DND-41 (cell line): ENCODE results near the gene ZHX3.

ENCODE experiments used
- ATAC-seq: fragments of 200-7000 bp; cut with Tn5 transposase; 3 replicates; pipeline ENCODE4 v1.9.1; 2021; ENCODE audit warnings: low read depth; ENCODE audit not compliant: insufficient read depth
- DNase-seq: peaks from one replicate; pipeline ENCODE4 v3.0.0-alpha.2; 2020
- H2AFZ ChIP-seq: 2 replicates; pipeline ENCODE4 v1.6.0; 2012; ENCODE audit warnings: low read depth, low read length
- H3K27ac ChIP-seq: 2 replicates; pipeline ENCODE4 v1.5.1; 2012; ENCODE audit warnings: low read length, inconsistent platforms
- H3K27me3 ChIP-seq: fragments of 200-600 bp; sonication (generic); 2 replicates; pipeline ENCODE4 v1.6.0; 2012; ENCODE audit warnings: low read length, mild to moderate bottlenecking, inconsistent platforms; ENCODE audit not compliant: insufficient read depth, poor library complexity
- H3K36me3 ChIP-seq: 2 replicates; pipeline ENCODE4 v1.5.1; 2012; ENCODE audit warnings: low read length, inconsistent platforms; ENCODE audit not compliant: insufficient read depth
- H3K4me1 ChIP-seq: 2 replicates; pipeline ENCODE4 v1.5.1; 2012; ENCODE audit warnings: mild to moderate bottlenecking, low read length; ENCODE audit not compliant: insufficient read depth
- H3K4me2 ChIP-seq: 2 replicates; pipeline ENCODE4 v1.6.0; 2012; ENCODE audit warnings: mild to moderate bottlenecking, moderate library complexity, low read length, inconsistent platforms; ENCODE audit not compliant: insufficient read depth
- H3K4me3 ChIP-seq, 2 experiments: fragments of 200-600 bp in 1 of 2; shearing (Covaris generic) in 1 of 2; 2 replicates each; pipeline ENCODE4 v1.5.1; 2012 to 2016; ENCODE audit warnings: inconsistent platforms in 2 of 2, low read length in 2 of 2, mild to moderate bottlenecking in 2 of 2, low read depth in 1 of 2, moderate library complexity in 1 of 2
- H3K79me2 ChIP-seq: 2 replicates; pipeline ENCODE4 v1.6.0; 2012; ENCODE audit warnings: low read length, inconsistent platforms; ENCODE audit not compliant: insufficient read depth
- H3K9ac ChIP-seq: 2 replicates; pipeline ENCODE4 v1.6.0; 2012; ENCODE audit warnings: low read depth, mild to moderate bottlenecking, inconsistent platforms, low read length, moderate library complexity
- H3K9me3 ChIP-seq: 2 replicates; pipeline ENCODE4 v1.5.1; 2012; ENCODE audit warnings: low read length, moderate library complexity, mild to moderate bottlenecking, inconsistent platforms; ENCODE audit not compliant: insufficient read depth, severe bottlenecking
- H4K20me1 ChIP-seq: 2 replicates; pipeline ENCODE4 v1.6.0; 2012; ENCODE audit warnings: low read length; ENCODE audit not compliant: insufficient read depth
- EZH2 ChIP-seq: IDR thresholded peaks from 3 replicates; pipeline ENCODE4 v1.6.1; 2012; ENCODE audit warnings: borderline replicate concordance, low read depth, mild to moderate bottlenecking, moderate library complexity, low read length, inconsistent platforms; ENCODE audit not compliant: severe bottlenecking
- TF ChIP-seq, protein P1 (sequence below): IDR thresholded peaks from 2 replicates; pipeline ENCODE4 v1.5.1; 2012; ENCODE audit warnings: borderline replicate concordance, low read length, moderate library complexity, mild to moderate bottlenecking; ENCODE audit not compliant: poor library complexity, severe bottlenecking; ENCODE audit errors: extremely low read depth

Gene ZHX3

GRCh38 chr20:41176711-41177552, 140.6 kb downstream of the ZHX3 start:
- H3K9ac ChIP-seq = no peak overlapping the region
- no peaks in the 10 kb centered on the region for H3K9me3 ChIP-seq
- peaks cover 26% of the 10 kb centered on the region for H4K20me1 ChIP-seq
- no peaks in the 10 kb centered on the region for H3K79me2 ChIP-seq
- H3K4me1 ChIP-seq = no peaks in the 10 kb centered on the region
- no peak overlapping the region for H2AFZ ChIP-seq
- no peak for DNase-seq
- ATAC-seq = no peak
- H3K27me3 ChIP-seq = no peaks in the 10 kb centered on the region
- peaks cover 62% of the 10 kb centered on the region for H3K36me3 ChIP-seq
- H3K4me3 ChIP-seq = no peak overlapping the region
- H3K4me2 ChIP-seq = no peak overlapping the region
- TF ChIP-seq, protein P1, sequence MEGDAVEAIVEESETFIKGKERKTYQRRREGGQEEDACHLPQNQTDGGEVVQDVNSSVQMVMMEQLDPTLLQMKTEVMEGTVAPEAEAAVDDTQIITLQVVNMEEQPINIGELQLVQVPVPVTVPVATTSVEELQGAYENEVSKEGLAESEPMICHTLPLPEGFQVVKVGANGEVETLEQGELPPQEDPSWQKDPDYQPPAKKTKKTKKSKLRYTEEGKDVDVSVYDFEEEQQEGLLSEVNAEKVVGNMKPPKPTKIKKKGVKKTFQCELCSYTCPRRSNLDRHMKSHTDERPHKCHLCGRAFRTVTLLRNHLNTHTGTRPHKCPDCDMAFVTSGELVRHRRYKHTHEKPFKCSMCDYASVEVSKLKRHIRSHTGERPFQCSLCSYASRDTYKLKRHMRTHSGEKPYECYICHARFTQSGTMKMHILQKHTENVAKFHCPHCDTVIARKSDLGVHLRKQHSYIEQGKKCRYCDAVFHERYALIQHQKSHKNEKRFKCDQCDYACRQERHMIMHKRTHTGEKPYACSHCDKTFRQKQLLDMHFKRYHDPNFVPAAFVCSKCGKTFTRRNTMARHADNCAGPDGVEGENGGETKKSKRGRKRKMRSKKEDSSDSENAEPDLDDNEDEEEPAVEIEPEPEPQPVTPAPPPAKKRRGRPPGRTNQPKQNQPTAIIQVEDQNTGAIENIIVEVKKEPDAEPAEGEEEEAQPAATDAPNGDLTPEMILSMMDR = no peak
- TF ChIP-seq EZH2 = no peak
- H3K27ac ChIP-seq = no peak overlapping the region

DNA sequence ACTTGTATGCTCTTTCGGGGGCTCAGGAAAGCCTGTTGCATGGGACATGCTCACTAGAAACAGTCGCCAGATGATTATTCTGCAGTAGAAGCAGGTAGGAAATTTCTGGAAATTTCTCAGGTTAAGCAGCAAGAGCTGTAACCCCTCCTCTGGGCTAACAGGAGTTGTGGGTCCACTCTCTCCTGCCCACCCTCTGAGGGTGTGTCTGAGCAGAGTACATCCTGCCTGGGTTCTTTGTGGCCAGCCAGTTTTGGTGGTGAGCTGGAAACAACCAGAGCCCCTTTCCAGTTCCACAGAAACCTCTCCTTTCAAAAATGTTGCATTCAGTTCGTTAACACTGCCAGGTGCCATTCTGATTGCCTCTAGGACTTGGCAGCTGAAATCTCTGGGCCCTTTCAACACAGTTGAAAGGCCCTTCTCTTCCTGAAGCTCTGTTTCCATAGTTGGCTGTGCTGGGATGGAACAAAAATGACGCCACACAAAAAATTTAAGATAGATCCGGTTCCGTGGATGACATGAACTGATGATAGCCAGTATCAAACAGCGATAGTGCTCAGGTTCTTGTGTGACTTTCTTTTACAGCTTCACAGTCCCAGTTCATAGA, 141.7 kb downstream of the ZHX3 start:
- Histone ChIP-seq H3K79me2 (no peaks in the 10 kb centered on the region), H3K9ac (no peak overlapping the region), H3K9me3 (no peaks in the 10 kb centered on the region), H3K4me1 (no peaks in the 10 kb centered on the region), H3K4me3 (no peak overlapping the region), H4K20me1 (peaks cover 32% of the 10 kb centered on the region), H3K27me3 (no peaks in the 10 kb centered on the region), H3K36me3 (peaks cover 72% of the 10 kb centered on the region), H3K4me2 (no peak overlapping the region), H2AFZ (no peak overlapping the region), H3K27ac (no peak overlapping the region)
- no peak for DNase-seq
- ATAC-seq = no peak
- TF ChIP-seq EZH2 = no peak

- H3K27me3 ChIP-seq = no peaks in the 10 kb centered on the region
- TF ChIP-seq, protein P1 = no peak
- TF ChIP-seq EZH2 = no peak
- DNase-seq = peak; percentile 2
- ATAC-seq = no peak
- H3K79me2 ChIP-seq = no peaks in the 10 kb centered on the region
- H3K27ac ChIP-seq = no peak overlapping the region
- no peak overlapping the region for H3K4me3 ChIP-seq
- no peak overlapping the region for H3K9ac ChIP-seq
- H3K36me3 ChIP-seq = peaks cover 78% of the 10 kb centered on the region
- no peaks in the 10 kb centered on the region for H3K9me3 ChIP-seq
- no peaks in the 10 kb centered on the region for H3K4me1 ChIP-seq
- H4K20me1 ChIP-seq = peaks cover 38% of the 10 kb centered on the region
- no peak overlapping the region for H3K4me2 ChIP-seq
- no peak overlapping the region for H2AFZ ChIP-seq
These were observed 142.3 kb downstream of the ZHX3 start for GRCh38 chr20:41175201-41175651.

- Histone ChIP-seq H3K27me3 (no peaks in the 10 kb centered on the region), H3K4me2 (no peak overlapping the region), H3K4me3 (no peak overlapping the region), H4K20me1 (peaks cover 42% of the 10 kb centered on the region), H2AFZ (no peak overlapping the region), H3K36me3 (peaks cover 83% of the 10 kb centered on the region), H3K9ac (no peak overlapping the region), H3K79me2 (no peaks in the 10 kb centered on the region), H3K27ac (no peak overlapping the region), H3K9me3 (no peaks in the 10 kb centered on the region), H3K4me1 (no peaks in the 10 kb centered on the region)
- TF ChIP-seq, protein P1 = no peak
- TF ChIP-seq EZH2 = no peak
- ATAC-seq = no peak
- no peak for DNase-seq
These were observed 142.7 kb downstream of the ZHX3 start for GRCh38 chr20:41174782-41175181.
